Measurements from ENCODE around the gene CAMSAP3.

Gene CAMSAP3

DNA sequence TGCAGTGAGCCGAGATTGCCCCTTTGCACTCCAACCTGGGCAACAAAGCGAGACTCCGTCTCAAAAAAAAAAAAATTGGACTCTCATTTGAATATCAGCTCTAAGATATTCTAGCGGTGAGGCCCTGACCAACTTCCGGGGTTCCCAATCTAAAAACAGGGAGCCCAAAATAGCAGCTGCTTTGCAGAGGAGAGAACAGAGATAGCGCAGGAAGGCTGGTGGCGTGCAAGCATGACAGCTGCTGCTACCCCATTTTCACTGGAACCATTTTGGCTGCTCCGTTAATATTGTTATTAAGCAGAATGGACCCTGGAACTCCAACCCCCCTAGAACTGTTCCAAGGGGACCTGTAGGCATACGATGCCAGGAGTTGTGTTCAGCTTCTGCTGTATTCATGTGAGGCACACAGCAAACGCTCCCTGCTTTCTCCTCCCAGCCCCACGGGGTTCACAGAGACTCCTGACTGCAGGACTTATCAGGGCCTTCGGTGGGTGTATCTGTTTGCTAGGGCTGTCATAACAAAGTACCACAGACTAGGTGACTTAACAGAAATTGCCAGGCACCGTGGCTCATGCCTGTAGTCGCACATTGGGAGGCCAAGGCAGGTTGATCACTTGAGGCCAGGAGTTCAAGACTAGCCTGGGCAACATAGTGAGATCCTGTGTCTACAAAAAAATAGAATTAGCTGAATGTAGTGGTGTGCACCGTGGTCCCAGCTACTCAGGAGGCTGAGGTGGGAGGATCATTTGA, 52.8 kb downstream of the CAMSAP3 start:
- DNase-seq: no peak

DNA sequence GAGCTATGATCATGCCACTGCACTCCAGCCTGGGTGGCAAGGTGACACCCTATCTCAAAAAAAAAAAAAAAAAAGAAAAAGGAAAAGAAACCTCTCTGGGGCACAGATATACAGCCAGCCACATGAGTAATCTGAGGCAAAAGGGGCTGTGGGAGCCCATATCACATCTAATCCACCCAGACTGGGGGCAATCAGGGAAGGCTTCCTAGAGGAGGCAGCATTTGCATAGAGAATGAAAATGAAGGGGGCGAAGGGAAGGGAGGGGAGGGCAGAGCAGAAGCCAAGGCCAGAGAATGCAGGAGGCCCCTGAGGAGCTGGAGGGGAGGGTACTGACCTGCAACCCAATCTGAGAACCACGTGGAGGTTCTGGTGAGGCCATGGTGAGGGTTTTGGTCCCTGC, 54.5 kb downstream of the CAMSAP3 start:
- no peak for DNase-seq

DNA sequence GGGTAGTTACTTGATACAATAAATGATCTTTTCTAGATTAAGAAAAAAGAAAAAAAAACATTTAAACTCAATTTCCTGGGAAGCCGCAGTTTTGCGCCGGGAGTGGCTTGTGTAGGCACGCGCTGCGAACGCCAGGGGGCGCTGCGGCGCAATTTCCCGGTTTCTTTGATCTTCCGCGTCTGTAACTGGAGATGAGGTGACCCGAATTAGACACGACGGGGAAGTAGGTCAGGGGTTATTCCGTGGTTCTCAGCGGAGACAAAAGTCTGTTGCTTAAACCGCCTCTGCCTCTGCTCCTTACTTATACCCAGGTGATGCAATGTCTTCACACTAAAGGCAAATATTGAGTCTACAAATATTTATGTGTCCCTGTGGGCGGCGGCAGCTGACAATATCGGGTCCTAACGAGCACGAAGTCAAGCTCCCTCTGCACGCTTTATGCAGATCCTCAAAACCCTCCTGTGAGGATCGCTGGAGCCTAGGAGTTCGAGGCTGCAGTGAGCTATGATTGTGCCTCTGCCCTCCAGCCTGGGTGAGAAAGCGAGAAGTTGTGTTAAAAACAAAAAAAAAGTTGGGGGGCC, 56.5 kb downstream of the CAMSAP3 start:
- peak; percentile 80 for DNase-seq

DNA sequence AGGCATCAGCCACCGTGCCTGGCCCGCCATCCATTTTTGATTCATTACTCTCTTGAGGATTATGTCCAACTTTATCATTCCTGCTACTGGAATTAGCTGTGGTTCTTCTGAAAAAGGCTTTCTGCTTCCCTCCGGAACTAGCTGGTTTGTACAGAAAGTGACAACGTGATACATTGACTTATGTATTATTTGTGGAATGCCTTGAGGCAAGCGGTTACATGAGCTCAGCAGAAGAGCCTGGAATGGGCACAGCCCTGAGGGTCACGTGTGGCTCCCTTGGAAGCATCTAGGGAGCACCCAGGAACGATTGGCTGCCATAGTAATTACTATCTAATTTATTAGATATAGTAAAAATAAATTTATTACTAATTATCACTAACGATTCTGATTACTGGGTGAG, 58.7 kb downstream of the CAMSAP3 start:
- DNase-seq: no peak

DNA sequence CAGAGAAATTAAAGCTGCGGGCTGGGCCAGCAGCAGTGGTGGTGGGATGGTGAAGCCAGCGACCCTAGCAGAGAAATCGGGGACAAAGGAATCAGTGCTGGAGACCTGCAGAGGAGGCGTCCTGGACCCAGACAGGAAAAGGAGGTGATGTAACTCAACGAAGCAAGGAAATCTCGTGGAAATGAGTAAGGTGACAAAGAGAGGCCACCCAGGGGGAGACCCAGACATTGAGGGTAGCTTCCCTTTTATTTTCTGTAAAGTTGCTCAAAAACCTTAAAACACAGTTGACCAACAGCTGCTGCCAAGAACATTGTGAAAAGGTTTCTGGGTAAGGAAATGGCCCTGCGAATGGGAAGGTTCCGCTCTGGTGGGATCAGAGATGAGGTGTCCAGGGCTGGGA, 59.9 kb downstream of the CAMSAP3 start:
- no peak for DNase-seq

DNA sequence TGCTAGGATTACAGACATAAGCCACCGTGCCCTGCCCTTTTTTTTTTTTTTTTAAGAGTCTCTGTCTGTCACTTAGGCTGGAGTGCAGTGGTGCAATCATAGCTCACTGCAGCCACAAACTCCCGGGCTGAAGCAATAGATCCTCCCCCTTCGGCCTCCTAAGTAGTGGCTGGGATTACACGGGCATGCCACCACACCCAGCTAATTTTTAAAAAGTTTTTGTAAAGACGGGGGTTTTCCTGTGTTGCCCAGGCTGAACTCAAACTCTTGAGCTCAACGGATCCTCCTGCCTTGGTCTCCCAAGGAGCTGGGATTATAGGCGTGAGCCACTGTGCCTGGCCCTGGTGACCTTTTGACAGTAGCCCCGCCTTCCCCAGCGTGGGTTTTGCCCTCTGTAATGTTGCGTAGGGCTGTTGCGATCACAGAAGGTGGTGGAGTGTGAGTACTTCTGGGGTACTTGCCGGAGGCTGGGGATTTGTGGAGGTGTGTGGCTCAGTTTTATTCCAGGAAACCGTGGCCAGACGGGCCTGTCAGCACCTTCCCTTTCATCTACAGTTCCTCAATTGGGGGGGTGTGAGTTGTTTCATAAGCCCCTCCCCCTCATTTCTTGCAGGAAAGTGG, 61.6 kb downstream of the CAMSAP3 start:
- DNase-seq: no peak

DNA sequence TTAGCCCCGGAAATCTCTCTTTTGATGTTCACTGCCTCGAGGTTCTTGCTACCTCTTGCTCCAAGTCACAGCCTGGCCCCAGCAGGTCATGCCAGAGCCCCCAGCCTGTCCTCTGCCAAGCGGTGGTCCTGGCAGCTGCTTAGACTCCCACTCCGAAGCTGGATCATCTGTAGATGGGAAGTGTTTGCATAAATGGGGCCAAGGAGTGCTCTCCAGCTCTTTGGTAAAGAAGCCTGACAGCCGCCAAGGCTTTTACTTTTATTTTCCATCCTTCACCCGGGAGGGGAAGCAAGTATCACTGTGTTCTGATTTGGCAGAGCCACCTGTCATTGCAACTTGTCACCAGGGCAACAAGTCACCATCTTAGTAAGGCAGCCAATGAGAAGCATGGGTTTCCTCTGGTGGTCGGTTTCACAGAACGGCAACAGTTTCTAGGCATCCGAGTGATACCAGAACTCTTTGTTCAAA, 62.6 kb downstream of the CAMSAP3 start:
- DNase-seq: no peak

DNA sequence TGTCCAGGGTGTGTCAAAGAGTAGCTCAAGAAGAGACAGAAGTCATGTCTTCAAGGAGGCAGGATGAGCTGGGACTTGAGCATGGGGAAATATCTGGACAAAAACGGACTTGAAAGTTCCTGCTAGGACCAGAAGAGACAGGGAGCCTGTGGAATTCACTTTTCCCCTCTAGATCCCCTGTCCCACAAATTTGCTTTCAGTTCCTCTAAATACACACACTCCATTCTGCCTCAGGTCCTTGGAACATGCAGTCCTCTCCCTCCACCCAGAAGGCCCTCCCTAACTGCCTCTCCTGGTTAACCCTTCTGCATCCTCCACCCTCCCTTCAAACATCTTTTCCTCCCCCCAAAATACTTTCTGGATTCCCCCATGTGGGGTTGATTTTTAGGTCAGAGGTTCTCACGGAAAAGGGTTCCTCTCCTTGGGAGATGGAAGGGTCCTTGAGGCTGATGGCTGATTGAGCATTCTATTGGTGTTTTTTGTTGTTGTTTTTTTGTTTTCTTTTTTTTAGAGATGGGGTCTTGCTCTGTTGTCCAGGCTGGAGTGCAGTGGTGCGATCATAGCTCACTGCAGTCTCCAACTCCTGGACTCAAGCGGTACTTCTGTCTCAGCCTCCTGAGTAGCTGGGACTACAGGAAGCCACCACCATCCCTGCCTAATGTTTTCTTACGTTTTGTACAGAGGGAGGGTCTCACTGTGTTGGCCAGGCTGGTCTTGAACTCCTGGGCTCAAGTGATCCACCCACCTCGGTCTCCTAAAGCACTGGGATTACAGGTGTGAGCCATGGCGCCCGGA, 66.3 kb downstream of the CAMSAP3 start:
- DNase-seq: no peak

DNA sequence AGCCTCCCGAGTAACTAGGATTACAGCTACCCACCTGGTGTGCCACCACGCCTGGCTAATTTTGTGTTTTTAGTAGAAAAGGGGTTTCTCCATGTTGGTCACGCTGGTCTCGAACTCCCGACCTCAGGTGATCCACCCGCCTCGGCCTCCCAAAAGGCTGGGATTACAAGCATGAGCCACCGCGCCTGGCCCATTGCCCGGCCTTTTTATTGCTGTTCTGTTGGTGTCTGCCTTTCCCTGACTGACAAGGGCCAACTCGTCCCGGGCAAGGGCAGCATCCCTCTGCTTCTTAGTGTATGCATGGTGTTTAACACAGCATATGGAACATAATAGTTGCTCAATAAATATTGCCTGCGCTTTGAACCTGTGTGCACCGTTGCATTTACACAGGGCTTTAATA, 67.0 kb downstream of the CAMSAP3 start:
- DNase-seq: no peak

DNA sequence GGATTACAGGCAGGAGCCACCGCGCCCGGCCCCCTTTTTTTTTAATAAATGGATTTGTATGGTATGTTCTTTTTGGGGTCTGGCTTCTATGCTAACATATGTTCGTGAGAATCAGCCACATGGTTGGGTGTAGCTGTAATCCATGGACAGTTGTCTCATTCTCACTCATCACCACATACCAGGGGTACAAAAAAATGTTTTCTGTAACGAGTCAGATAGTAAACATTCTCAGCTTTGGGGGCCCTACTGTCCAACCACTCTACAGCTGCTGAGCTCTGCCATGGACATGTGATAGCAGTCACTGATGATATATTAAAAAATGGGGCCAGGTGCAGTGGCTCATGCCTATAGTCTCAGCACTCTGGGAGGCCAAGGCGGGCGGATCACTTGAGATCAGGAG, 68.0 kb downstream of the CAMSAP3 start:
- no peak for DNase-seq

DNA sequence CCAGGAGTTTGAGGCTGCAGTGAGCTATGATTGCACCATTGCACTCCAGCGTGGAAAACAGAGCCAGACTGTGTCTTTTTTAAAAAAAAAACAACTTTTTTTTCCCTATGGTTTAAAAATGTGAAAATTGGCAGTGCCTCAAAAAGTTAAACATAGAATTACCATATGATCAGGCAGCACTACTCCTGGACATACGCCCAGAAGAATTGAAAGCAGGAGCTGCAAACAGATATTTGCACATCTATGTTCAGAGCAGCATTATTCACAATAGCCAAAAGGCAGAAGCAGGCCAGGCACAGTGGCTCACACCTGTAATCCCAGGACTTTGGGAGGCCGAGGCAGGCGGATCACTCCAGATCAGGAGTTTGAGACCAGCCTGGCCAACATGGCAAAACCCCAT, 69.4 kb downstream of the CAMSAP3 start:
- DNase-seq: no peak
